ENCODE measurements around the gene ITGA11.

Gene ITGA11

GRCh38 chr15:68371160-68371559 is 60.8 kb downstream of the ITGA11 start:
- Histone ChIP-seq H2AFZ (ENCODE audit: low read length, unreplicated experiment) (no peak overlapping the region), H3K27ac (ENCODE audit: low read depth, low read length) (no peak overlapping the region), H3K79me2 (ENCODE audit: control insufficient read depth, insufficient read depth, low read length, unreplicated experiment) (no peaks in the 10 kb centered on the region), H3K4me1 (ENCODE audit: control insufficient read depth, insufficient read depth, low read length, unreplicated experiment) (peaks cover 10% of the 10 kb centered on the region), H3K27me3 (ENCODE audit: insufficient read depth, low read length) (no peaks in the 10 kb centered on the region), H3K4me3 (ENCODE audit: low read depth, low read length) (no peak overlapping the region), H3K36me3 (ENCODE audit: insufficient read depth, low read length) (no peaks in the 10 kb centered on the region)

GRCh38 chr15:68370768-68371151 is 61.2 kb downstream of the ITGA11 start:
- H2AFZ ChIP-seq (ENCODE audit: low read length, unreplicated experiment) = no peak overlapping the region

DNA sequence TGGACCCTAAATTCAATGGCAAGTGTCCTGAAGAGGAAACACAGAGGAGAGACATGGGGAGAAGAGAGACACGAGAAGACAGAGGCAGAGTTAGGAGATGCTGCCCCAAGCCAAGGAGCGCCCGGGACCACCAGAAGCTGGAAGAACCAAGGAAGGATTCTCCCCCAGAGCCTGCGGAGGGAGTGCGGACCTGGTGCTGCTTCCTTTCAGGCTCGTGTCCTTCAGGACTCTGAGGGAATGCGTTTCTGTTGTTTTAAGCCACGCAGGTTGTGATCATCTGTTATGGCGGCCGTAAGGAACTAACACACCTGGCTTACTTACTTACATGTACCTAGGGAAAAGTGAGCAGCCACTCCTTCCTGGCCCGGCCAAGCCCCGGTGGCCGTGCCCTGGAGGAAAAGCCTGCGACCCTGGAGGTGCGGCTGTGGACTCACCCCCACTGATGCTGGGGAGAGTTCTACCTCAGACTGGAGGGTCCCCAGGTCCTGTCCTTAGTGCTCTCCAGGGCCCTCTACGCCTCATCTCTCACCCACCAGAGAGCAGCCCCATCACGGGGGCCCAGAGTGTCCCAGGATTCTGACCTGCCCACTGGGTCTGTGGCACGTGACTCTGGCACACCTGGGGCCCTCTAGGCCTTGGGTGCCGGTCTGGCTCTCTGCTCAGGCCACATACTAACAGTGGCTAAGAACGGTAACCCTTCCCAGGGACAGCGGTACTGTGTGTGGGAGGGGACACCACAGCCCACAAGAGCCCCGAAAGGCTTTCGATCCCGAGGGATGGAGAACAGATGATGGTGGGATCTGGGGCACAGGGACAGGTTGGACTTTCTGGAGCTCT is 61.8 kb downstream of the ITGA11 start:
- H3K79me2 ChIP-seq (ENCODE audit: control insufficient read depth, insufficient read depth, low read length, unreplicated experiment) = no peaks in the 10 kb centered on the region
- H3K4me3 ChIP-seq (ENCODE audit: low read depth, low read length) = no peak overlapping the region
- H2AFZ ChIP-seq (ENCODE audit: low read length, unreplicated experiment) = no peak overlapping the region
- H3K27ac ChIP-seq (ENCODE audit: low read depth, low read length) = no peak overlapping the region
- no peaks in the 10 kb centered on the region for H3K36me3 ChIP-seq (ENCODE audit: insufficient read depth, low read length)
- H3K27me3 ChIP-seq (ENCODE audit: insufficient read depth, low read length) = no peaks in the 10 kb centered on the region
- H3K4me1 ChIP-seq (ENCODE audit: control insufficient read depth, insufficient read depth, low read length, unreplicated experiment) = peaks cover 13% of the 10 kb centered on the region

More at GRCh38 chr15:68370768-68371151, 61.2 kb downstream of the ITGA11 start:
- H3K36me3 ChIP-seq (ENCODE audit: insufficient read depth, low read length) = no peaks in the 10 kb centered on the region
- no peaks in the 10 kb centered on the region for H3K27me3 ChIP-seq (ENCODE audit: insufficient read depth, low read length)
- no peak overlapping the region for H3K4me3 ChIP-seq (ENCODE audit: low read depth, low read length)
- no peaks in the 10 kb centered on the region for H3K79me2 ChIP-seq (ENCODE audit: control insufficient read depth, insufficient read depth, low read length, unreplicated experiment)
- H3K4me1 ChIP-seq (ENCODE audit: control insufficient read depth, insufficient read depth, low read length, unreplicated experiment) = peaks cover 10% of the 10 kb centered on the region
- H3K27ac ChIP-seq (ENCODE audit: low read depth, low read length) = no peak overlapping the region

GRCh38 chr15:68368731-68369435 is 63.1 kb downstream of the ITGA11 start:
- Histone ChIP-seq H2AFZ (ENCODE audit: low read length, unreplicated experiment) (peak overlapping the region; percentile 45), H3K4me1 (ENCODE audit: control insufficient read depth, insufficient read depth, low read length, unreplicated experiment) (peaks cover 19% of the 10 kb centered on the region), H3K27ac (ENCODE audit: low read depth, low read length) (peak overlapping the region; percentile 51; the same call in 1 of the 2 replicates), H3K36me3 (ENCODE audit: insufficient read depth, low read length) (no peaks in the 10 kb centered on the region), H3K79me2 (ENCODE audit: control insufficient read depth, insufficient read depth, low read length, unreplicated experiment) (no peaks in the 10 kb centered on the region), H3K27me3 (ENCODE audit: insufficient read depth, low read length) (no peaks in the 10 kb centered on the region), H3K4me3 (ENCODE audit: low read depth, low read length) (no peak overlapping the region)

DNA sequence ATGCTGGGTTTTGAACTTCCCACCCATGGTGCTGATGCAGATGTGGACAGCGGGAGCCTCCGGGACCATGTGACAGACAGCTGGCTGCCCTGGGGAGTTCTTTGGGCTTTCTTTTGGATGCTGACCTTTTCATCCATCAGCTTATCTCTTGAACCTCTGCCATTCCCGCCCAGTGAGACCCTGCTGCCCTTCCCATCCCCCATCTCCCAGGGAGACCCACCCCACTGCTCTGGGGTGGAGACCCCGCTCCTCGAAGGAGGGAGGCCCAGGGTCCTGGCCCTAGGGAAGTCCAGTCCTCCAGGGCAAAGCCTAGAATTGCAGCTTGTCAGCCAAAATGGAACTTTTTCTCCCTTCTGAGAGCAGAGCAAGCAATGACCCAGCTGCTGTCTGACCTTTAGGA is 64.0 kb downstream of the ITGA11 start:
- Histone ChIP-seq H3K27ac (ENCODE audit: low read depth, low read length) (no peak overlapping the region), H3K4me3 (ENCODE audit: low read depth, low read length) (no peak overlapping the region), H3K36me3 (ENCODE audit: insufficient read depth, low read length) (no peaks in the 10 kb centered on the region), H3K27me3 (ENCODE audit: insufficient read depth, low read length) (no peaks in the 10 kb centered on the region), H3K79me2 (ENCODE audit: control insufficient read depth, insufficient read depth, low read length, unreplicated experiment) (no peaks in the 10 kb centered on the region), H3K4me1 (ENCODE audit: control insufficient read depth, insufficient read depth, low read length, unreplicated experiment) (peaks cover 26% of the 10 kb centered on the region), H2AFZ (ENCODE audit: low read length, unreplicated experiment) (no peak overlapping the region)

DNA sequence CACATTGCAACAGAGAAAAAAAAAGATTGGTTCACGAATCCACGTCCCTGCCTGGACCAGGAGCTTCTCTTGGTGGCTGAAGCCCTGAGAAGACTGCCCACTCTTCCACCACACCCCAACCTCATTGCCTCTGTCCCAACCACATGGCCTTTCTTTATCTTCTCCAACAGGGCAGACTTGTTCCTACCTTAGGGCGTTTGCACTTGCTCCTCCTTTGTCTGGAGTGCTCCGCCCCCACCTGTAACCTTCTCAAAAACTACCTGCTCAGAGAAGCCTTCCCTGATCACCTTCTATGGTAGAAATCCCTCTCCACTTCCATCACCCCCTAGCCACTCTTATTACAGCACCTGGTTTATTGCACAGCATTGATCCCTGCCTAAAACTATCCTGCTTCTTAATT is 64.7 kb downstream of the ITGA11 start:
- no peaks in the 10 kb centered on the region for H3K36me3 ChIP-seq (ENCODE audit: insufficient read depth, low read length)
- no peaks in the 10 kb centered on the region for H3K27me3 ChIP-seq (ENCODE audit: insufficient read depth, low read length)
- H2AFZ ChIP-seq (ENCODE audit: low read length, unreplicated experiment) = no peak overlapping the region
- no peak overlapping the region for H3K27ac ChIP-seq (ENCODE audit: low read depth, low read length)
- H3K4me3 ChIP-seq (ENCODE audit: low read depth, low read length) = no peak overlapping the region
- H3K4me1 ChIP-seq (ENCODE audit: control insufficient read depth, insufficient read depth, low read length, unreplicated experiment) = peaks cover 26% of the 10 kb centered on the region
- no peaks in the 10 kb centered on the region for H3K79me2 ChIP-seq (ENCODE audit: control insufficient read depth, insufficient read depth, low read length, unreplicated experiment)

GRCh38 chr15:68366314-68366713 is 65.6 kb downstream of the ITGA11 start:
- no peak overlapping the region for H3K27ac ChIP-seq (ENCODE audit: low read depth, low read length)
- no peaks in the 10 kb centered on the region for H3K79me2 ChIP-seq (ENCODE audit: control insufficient read depth, insufficient read depth, low read length, unreplicated experiment)
- no peaks in the 10 kb centered on the region for H3K27me3 ChIP-seq (ENCODE audit: insufficient read depth, low read length)
- H2AFZ ChIP-seq (ENCODE audit: low read length, unreplicated experiment) = no peak overlapping the region
- peaks cover 26% of the 10 kb centered on the region for H3K4me1 ChIP-seq (ENCODE audit: control insufficient read depth, insufficient read depth, low read length, unreplicated experiment)
- H3K36me3 ChIP-seq (ENCODE audit: insufficient read depth, low read length) = no peaks in the 10 kb centered on the region
- no peak overlapping the region for H3K4me3 ChIP-seq (ENCODE audit: low read depth, low read length)

DNA sequence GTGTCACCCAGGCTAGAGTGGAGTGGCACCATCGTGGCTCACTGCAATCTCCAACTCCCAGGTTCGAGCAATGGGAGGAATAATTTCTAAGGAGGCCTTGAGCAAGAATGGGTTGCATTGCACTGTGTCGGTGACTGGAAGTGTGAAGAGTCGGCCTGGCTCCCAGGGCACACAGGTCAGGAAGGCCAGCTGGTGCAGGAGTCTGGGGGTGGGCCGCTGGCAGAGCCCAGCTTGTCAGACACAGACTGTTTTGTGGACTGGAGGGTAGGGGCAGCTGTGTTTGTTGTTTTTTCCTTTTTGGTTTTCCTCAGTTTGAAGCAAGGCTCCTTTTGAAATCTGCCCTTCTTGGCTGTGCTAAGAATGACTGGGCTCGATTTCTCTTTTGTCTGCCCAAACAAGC is 66.2 kb downstream of the ITGA11 start:
- H3K4me3 ChIP-seq (ENCODE audit: low read depth, low read length) = no peak overlapping the region
- H3K27ac ChIP-seq (ENCODE audit: low read depth, low read length) = no peak overlapping the region
- H3K4me1 ChIP-seq (ENCODE audit: control insufficient read depth, insufficient read depth, low read length, unreplicated experiment) = peaks cover 26% of the 10 kb centered on the region
- H3K27me3 ChIP-seq (ENCODE audit: insufficient read depth, low read length) = no peaks in the 10 kb centered on the region
- no peaks in the 10 kb centered on the region for H3K36me3 ChIP-seq (ENCODE audit: insufficient read depth, low read length)
- no peak overlapping the region for H2AFZ ChIP-seq (ENCODE audit: low read length, unreplicated experiment)
- H3K79me2 ChIP-seq (ENCODE audit: control insufficient read depth, insufficient read depth, low read length, unreplicated experiment) = no peaks in the 10 kb centered on the region

GRCh38 chr15:68365140-68365745 is 66.7 kb downstream of the ITGA11 start:
- no peak overlapping the region for H3K4me3 ChIP-seq (ENCODE audit: low read depth, low read length)
- H2AFZ ChIP-seq (ENCODE audit: low read length, unreplicated experiment) = no peak overlapping the region
- H3K36me3 ChIP-seq (ENCODE audit: insufficient read depth, low read length) = no peaks in the 10 kb centered on the region
- H3K4me1 ChIP-seq (ENCODE audit: control insufficient read depth, insufficient read depth, low read length, unreplicated experiment) = peaks cover 26% of the 10 kb centered on the region
- no peaks in the 10 kb centered on the region for H3K27me3 ChIP-seq (ENCODE audit: insufficient read depth, low read length)
- no peaks in the 10 kb centered on the region for H3K79me2 ChIP-seq (ENCODE audit: control insufficient read depth, insufficient read depth, low read length, unreplicated experiment)
- H3K27ac ChIP-seq (ENCODE audit: low read depth, low read length) = no peak overlapping the region

DNA sequence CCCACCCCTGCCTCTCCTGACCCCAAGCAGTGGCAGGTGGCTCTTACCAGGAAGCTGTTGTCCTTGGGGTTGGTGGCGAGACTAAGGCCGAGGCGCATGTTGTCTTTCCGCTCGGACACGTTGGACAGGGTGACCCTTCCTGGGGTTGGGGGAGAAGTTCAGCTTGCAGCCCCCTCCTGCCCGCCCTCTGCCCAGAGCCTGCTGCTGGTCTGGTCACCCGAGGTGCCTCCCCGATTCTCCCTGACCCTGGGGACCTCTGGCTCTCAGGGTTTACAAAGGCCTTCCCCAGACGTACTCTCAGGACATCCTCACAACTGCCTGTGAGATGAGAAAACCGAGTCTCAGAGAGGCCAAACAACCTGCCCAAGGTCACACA is 67.3 kb downstream of the ITGA11 start:
- Histone ChIP-seq H2AFZ (ENCODE audit: low read length, unreplicated experiment) (no peak overlapping the region), H3K36me3 (ENCODE audit: insufficient read depth, low read length) (no peaks in the 10 kb centered on the region), H3K27ac (ENCODE audit: low read depth, low read length) (no peak overlapping the region), H3K4me1 (ENCODE audit: control insufficient read depth, insufficient read depth, low read length, unreplicated experiment) (peaks cover 26% of the 10 kb centered on the region), H3K27me3 (ENCODE audit: insufficient read depth, low read length) (no peaks in the 10 kb centered on the region), H3K79me2 (ENCODE audit: control insufficient read depth, insufficient read depth, low read length, unreplicated experiment) (no peaks in the 10 kb centered on the region), H3K4me3 (ENCODE audit: low read depth, low read length) (no peak overlapping the region)

Measured in ACC112 (cell line).